Smooth muscle cell (in vitro differentiated cells): ENCODE results near the gene RNF121. TPM values are rescaled to one million over a fixed set of nuclear protein-coding genes. Genes with fewer than 3 reads are reported as not detected.

Source experiments
- DNase-seq: peaks from one replicate; lab custom pipeline; 2025; ENCODE audit not compliant: unreplicated experiment; lab: John Stamatoyannopoulos, UW
- H2AFZ ChIP-seq: fragments of 200-600 bp; sonication (generic); 2 replicates; pipeline ENCODE4 v1.6.0; 2016; ENCODE audit warnings: antibody characterized with exemption, low read depth, mild to moderate bottlenecking
- H3F3A ChIP-seq: fragments of 200-600 bp; sonication (generic); 2 replicates; pipeline ENCODE4 v1.6.0; 2017; ENCODE audit warnings: antibody characterized with exemption, low read depth
- H3K27ac ChIP-seq: fragments of 200-600 bp; sonication (generic); 2 replicates; pipeline ENCODE4 v1.5.1; 2016; ENCODE audit warnings: low read depth, mild to moderate bottlenecking
- H3K27me3 ChIP-seq: fragments of 200-600 bp; sonication (generic); 2 replicates; pipeline ENCODE4 v1.6.1; 2016; ENCODE audit warnings: low read depth, mild to moderate bottlenecking
- H3K36me3 ChIP-seq: fragments of 200-600 bp; sonication (generic); 2 replicates; pipeline ENCODE4 v1.5.1; 2016; ENCODE audit warnings: low read depth
- H3K4me1 ChIP-seq: fragments of 200-600 bp; sonication (generic); 2 replicates; pipeline ENCODE4 v1.5.1; 2016; ENCODE audit warnings: low read depth
- H3K4me2 ChIP-seq: fragments of 200-600 bp; sonication (generic); 2 replicates; pipeline ENCODE4 v1.6.0; 2016; ENCODE audit warnings: mild to moderate bottlenecking
- H3K4me3 ChIP-seq: fragments of 200-600 bp; sonication (generic); 2 replicates; pipeline ENCODE4 v1.5.1; 2016; ENCODE audit warnings: mild to moderate bottlenecking
- H3K79me2 ChIP-seq: fragments of 200-600 bp; sonication (generic); 2 replicates; pipeline ENCODE4 v1.6.0; 2016; ENCODE audit warnings: low read depth, mild to moderate bottlenecking
- H3K9ac ChIP-seq: fragments of 200-600 bp; sonication (generic); 2 replicates; pipeline ENCODE4 v1.6.0; 2016; ENCODE audit warnings: low read depth
- H3K9me3 ChIP-seq: fragments of 200-600 bp; sonication (generic); replicated peaks from 2 replicates; pipeline ENCODE4 v1.5.1; 2016; ENCODE audit warnings: low read depth
- H4K20me1 ChIP-seq: fragments of 200-600 bp; sonication (generic); 2 replicates; pipeline ENCODE4 v1.6.0; 2016; ENCODE audit warnings: low read depth
- WGBS: methylation state at CpG from one replicate; pipeline ENCODE4 v1.1.7; 2016; ENCODE audit warnings: low lambda C conversion rate; 5-methylcytosine and 5-hydroxymethylcytosine counted together
- polyA plus RNA-seq: library from polyadenylated mRNA; unstranded; fragments of >200 nt; fragmentation: Nextera tagmentation; extraction: Ambion mirVana; gene quantifications from 2 replicates; pipeline ENCODE4 v1.2.1, GENCODE V29; 2016
- total RNA-seq: library from RNA; depleted of rRNA; stranded (reverse); fragments of >200 nt; gene quantifications from 2 replicates; pipeline ENCODE4 v1.2.3, GENCODE V29; 2014
- TF ChIP-seq, protein P1 (sequence below): fragments of 200-600 bp; sonication (generic); IDR thresholded peaks from 2 replicates; pipeline ENCODE4 v1.5.1; 2017; ENCODE audit warnings: borderline replicate concordance, mild to moderate bottlenecking, antibody characterized with exemption; ENCODE audit not compliant: insufficient read depth, poor library complexity, severe bottlenecking

The RNF121 gene
- total and polyA plus RNA-seq, 2 experiments from 2014 or later, result 34.4 to 49.5 TPM

DNA sequence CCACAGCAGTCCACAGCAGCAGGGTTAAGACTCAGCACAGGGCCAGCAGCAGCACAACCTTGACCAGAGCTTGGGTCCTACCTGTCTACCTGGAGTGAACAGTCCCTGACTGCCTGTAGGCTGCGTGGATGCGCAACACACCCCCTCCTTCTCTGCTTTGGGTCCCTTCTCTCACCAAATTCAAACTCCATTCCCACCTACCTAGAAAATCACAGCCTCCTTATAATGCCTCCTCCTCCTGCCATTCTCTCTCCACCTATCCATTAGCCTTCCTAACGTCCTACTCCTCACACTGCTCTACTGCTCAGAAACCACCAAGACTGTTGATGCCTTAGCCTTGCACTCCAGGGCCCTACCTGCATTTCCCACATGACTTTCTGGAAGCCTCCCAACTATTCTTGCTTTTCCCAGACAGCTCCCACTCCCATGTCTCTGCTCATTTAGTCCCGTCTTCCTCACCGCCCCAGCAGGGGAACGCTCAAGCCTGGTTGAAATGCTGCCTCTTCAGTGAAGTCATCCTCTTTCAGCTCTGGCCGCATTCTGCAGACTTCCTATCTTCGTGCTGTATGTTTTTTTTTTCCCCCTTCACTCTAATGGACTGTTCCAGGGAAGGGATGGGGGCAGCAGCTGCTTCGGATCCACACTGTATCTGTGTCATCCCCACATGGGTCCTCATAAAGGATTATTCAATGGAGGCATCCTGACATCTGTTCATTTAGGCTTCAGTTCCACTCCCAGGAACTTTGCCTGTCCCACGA, 73.2 kb downstream of the RNF121 start:
- peak overlapping the region; percentile 7 for H3K27ac ChIP-seq
- no peaks in the 10 kb centered on the region for H3K9me3 ChIP-seq
- TF ChIP-seq, protein P1, sequence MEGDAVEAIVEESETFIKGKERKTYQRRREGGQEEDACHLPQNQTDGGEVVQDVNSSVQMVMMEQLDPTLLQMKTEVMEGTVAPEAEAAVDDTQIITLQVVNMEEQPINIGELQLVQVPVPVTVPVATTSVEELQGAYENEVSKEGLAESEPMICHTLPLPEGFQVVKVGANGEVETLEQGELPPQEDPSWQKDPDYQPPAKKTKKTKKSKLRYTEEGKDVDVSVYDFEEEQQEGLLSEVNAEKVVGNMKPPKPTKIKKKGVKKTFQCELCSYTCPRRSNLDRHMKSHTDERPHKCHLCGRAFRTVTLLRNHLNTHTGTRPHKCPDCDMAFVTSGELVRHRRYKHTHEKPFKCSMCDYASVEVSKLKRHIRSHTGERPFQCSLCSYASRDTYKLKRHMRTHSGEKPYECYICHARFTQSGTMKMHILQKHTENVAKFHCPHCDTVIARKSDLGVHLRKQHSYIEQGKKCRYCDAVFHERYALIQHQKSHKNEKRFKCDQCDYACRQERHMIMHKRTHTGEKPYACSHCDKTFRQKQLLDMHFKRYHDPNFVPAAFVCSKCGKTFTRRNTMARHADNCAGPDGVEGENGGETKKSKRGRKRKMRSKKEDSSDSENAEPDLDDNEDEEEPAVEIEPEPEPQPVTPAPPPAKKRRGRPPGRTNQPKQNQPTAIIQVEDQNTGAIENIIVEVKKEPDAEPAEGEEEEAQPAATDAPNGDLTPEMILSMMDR, result no peak
- no peak overlapping the region for H2AFZ ChIP-seq
- DNase-seq, result no peak
- no peaks in the 10 kb centered on the region for H3K27me3 ChIP-seq
- H3K4me3 ChIP-seq, result no peak overlapping the region
- no peak overlapping the region for H3K9ac ChIP-seq
- peaks cover 33% of the 10 kb centered on the region for H3F3A ChIP-seq
- H3K36me3 ChIP-seq, result no peaks in the 10 kb centered on the region
- H4K20me1 ChIP-seq, result peaks cover 46% of the 10 kb centered on the region
- H3K4me2 ChIP-seq, result no peak overlapping the region
- no peaks in the 10 kb centered on the region for H3K79me2 ChIP-seq
- H3K4me1 ChIP-seq, result no peaks in the 10 kb centered on the region
- WGBS, result 57% methylated on average over 10 of the region's 10 CpGs

DNA sequence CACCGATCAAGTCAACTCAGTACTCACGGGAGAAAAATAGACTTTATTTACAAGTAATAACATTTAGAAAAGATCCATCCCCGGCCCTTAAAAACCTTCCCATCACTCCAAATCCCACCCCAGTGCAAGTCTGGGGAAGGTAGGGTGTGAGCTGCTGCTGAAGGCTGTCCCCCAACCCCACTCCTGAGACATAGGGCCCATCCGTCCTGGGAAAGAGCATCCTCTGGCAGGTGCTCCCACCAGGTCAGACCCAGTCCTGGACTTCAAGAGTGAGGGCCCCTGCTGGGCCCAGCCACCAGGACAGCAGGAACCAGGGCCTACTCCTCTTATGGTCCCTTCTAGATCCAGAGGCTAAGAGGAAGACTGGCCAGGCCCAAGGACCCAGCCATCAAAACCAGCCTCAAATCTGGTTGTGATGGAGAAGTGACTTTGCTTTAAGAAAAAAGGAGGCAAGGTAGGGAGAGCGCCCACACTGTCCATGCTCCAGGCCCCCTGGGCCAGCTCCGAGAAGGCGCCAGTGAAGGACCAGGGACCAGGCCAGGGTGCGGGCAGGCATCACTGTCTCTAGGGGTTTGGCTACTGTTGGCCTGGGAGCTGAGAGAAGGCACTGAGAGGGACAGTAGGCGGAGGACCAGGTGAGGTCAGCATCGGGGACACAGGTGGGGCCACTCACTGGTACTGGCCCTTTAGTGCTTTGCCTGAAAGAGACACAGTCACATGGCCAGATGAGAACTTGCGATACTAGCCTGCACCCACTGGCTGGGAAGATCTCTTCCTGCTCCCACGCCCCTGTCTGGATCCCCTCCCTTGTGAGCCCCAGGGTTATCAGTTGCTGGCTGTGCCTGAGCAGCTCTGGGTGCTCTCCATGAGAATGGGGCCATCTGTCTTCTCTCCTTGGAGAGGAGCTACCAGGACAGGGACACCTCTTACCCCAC, 74.3 kb downstream of the RNF121 start:
- Histone ChIP-seq H4K20me1 (peaks cover 54% of the 10 kb centered on the region), H3K27me3 (no peaks in the 10 kb centered on the region), H3K9me3 (no peaks in the 10 kb centered on the region), H3K36me3 (peaks cover 8% of the 10 kb centered on the region), H3K4me1 (no peaks in the 10 kb centered on the region), H3K4me2 (no peak overlapping the region), H3K9ac (no peak overlapping the region), H3F3A (peaks cover 41% of the 10 kb centered on the region), H3K4me3 (no peak overlapping the region), H3K79me2 (no peaks in the 10 kb centered on the region), H3K27ac (peak overlapping the region; percentile 7), H2AFZ (no peak overlapping the region)
- WGBS, result 95% methylated on average over 12 of the region's 12 CpGs
- DNase-seq, result no peak
- TF ChIP-seq, protein P1, result no peak

DNA sequence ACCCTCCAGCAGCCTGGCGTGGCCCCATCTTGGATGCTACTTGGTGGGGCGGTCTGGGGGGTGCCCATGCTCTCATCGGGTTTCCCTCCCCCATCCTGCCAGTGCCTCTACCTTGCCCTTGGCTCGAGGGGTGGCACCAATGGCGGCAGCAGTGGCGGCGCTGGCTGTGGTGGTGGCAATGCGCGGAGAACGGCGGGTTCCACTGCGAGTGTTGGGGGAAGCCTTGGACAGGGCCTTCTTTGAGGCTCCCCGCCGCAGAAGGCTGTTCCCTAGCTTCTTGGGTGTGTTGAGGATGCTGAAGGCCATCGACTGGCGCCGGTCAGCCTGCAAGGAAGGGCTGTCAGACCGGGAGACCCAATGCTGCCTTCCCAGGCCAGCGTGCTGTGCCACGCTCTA, 74.9 kb downstream of the RNF121 start:
- Histone ChIP-seq H3K9me3 (no peaks in the 10 kb centered on the region), H3K4me3 (no peak overlapping the region), H4K20me1 (peaks cover 54% of the 10 kb centered on the region), H3K9ac (no peak overlapping the region), H3F3A (peaks cover 41% of the 10 kb centered on the region), H2AFZ (no peak overlapping the region), H3K36me3 (peaks cover 9% of the 10 kb centered on the region), H3K4me1 (no peaks in the 10 kb centered on the region), H3K4me2 (no peak overlapping the region), H3K79me2 (no peaks in the 10 kb centered on the region), H3K27me3 (no peaks in the 10 kb centered on the region), H3K27ac (no peak overlapping the region)
- TF ChIP-seq, protein P1, result no peak
- DNase-seq, result no peak
- WGBS, result 97% methylated on average over 20 of the region's 20 CpGs
